ENCODE measurements around the gene MS4A4E.

- TF ChIP-seq CTCF (IDR thresholded peaks at IDR 0.05; ENCODE audit: low read depth, low read length, poor library complexity, severe bottlenecking) (no peak), EZH2phosphoT487 (IDR thresholded peaks at IDR 0.05; ENCODE audit: borderline replicate concordance, low read length) (no peak)
These were observed 78.3 kb downstream of the MS4A4E start for GRCh38 chr11:60164550-60165075.

All from DOHH2 (cell line).